K562 (cell line): Measurements from ENCODE around the gene NDUFAF8. TPM values are rescaled to one million over a fixed set of nuclear protein-coding genes. Genes with fewer than 3 reads are reported as not detected.

Experiments used
- ASH1L ChIP-seq: fragments of 450-650 bp; IDR thresholded peaks from 2 replicates; pipeline ENCODE4 v1.6.1; 2018; ENCODE audit warnings: borderline replicate concordance, mild to moderate bottlenecking, low read depth; ENCODE audit not compliant: partially characterized antibody
- ELK3 ChIP-seq: fragments of 450-650 bp; formaldehyde crosslinking; IDR thresholded peaks from 2 replicates; pipeline ENCODE4 v1.4.0; 2020; ENCODE audit warnings: mild to moderate bottlenecking
- FOXJ3 ChIP-seq: sonication (generic); formaldehyde crosslinking; IDR thresholded peaks from 2 replicates; pipeline ENCODE4 v1.4.0; 2020; ENCODE audit warnings: mild to moderate bottlenecking, missing genetic modification reagents
- LARP7 ChIP-seq: fragments of 450-650 bp; IDR thresholded peaks from 2 replicates; pipeline ENCODE4 v1.6.1; 2016
- MBD2 ChIP-seq: sonication (generic); IDR thresholded peaks from 2 replicates; pipeline ENCODE4 v1.6.1; 2016; ENCODE audit warnings: low read depth, borderline replicate concordance
- NFE2 ChIP-seq: IDR thresholded peaks from 2 replicates; pipeline ENCODE4 v1.6.1; 2014; ENCODE audit warnings: antibody characterized with exemption, low read depth
- PHB ChIP-seq: fragments of 250-450 bp; sonication (Bioruptor Pico); IDR thresholded peaks from 2 replicates; pipeline ENCODE4 v1.5.0; 2021
- TCF7L2 ChIP-seq: fragments of 150-350 bp; IDR thresholded peaks from 2 replicates; pipeline ENCODE4 v1.6.1; 2016; ENCODE audit warnings: low read depth, mild to moderate bottlenecking, low read length, moderate library complexity
- THAP12 ChIP-seq: fragments of 250-450 bp; sonication (Bioruptor Pico); IDR thresholded peaks from 2 replicates; pipeline ENCODE4 v1.9.0; 2021; ENCODE audit warnings: mild to moderate bottlenecking, inconsistent platforms
- ZBTB2 ChIP-seq: fragments of 450-650 bp; IDR thresholded peaks from 2 replicates; pipeline ENCODE4 v1.6.1; 2016; ENCODE audit warnings: antibody characterized with exemption
- ZBTB40 ChIP-seq, 2 experiments: fragments of 450-650 bp in 1 of 2; sonication (generic) in 1 of 2; formaldehyde crosslinking in 1 of 2; IDR thresholded peaks; 2 replicates each; pipeline versions ENCODE4 v1.7.1 to v1.9.0; 2016 to 2022; ENCODE audit warnings: inconsistent platforms in 1 of 2, mild to moderate bottlenecking in 1 of 2, missing genetic modification reagents in 1 of 2
- polyA plus RNA-seq, 8 experiments: library from polyadenylated mRNA; depleted of rRNA in 4 of 8; stranded (reverse) in 5 of 8; unstranded in 3 of 8; fragments of >200 nt; fragmentation: Nextera tagmentation in 2 of 8; fragmentation: Illumina TruSeq in 1 of 8; extraction: Ambion mirVana in 2 of 8; extraction: Trizol in 1 of 8; gene quantifications; 2 replicates each; pipeline versions ENCODE4 v1.2.1 to v1.2.3, GENCODE V29; 2011 to 2014; ENCODE audit warnings: inconsistent platforms in 1 of 8, missing spikeins in 1 of 8
- total RNA-seq, 7 experiments: library from RNA; depleted of rRNA in 6 of 7; stranded (reverse); fragments of >200 nt in 6 of 7; fragmentation: Illumina TruSeq in 2 of 7; extraction: Trizol in 2 of 7; gene quantifications; 2 replicates each; pipeline versions ENCODE4 v1.2.1 to v1.2.3, GENCODE V29; 2011 to 2021; ENCODE audit warnings: low replicate concordance in 1 of 7

NDUFAF8 gene
- total and polyA plus RNA-seq, 9 of the 15 experiments (the other 6 are each of a cell fraction or from before 2014, with no cell fraction given) = 13.5 to 144 (median 90.0) TPM

- no peak for TF ChIP-seq NFE2
- TF ChIP-seq ZBTB40 (IDR thresholded peaks at IDR 0.05) = peak; percentile 96
- no peak for TF ChIP-seq ZBTB40 (CRISPR knock-in tag; IDR thresholded peaks at IDR 0.05)
- peak; percentile 100 for TF ChIP-seq MBD2
- 0 out of 2 replicates have a peak, but pooled peaks have one; percentile 10 for TF ChIP-seq ELK3
- no peak for TF ChIP-seq ZBTB2
- no peak for TF ChIP-seq PHB (CRISPR knock-in tag)
- TF ChIP-seq LARP7 = no peak
- TF ChIP-seq ASH1L = peak; percentile 100
- peak; percentile 66 for TF ChIP-seq TCF7L2
- no peak for TF ChIP-seq FOXJ3 (CRISPR knock-in tag)
- peak; percentile 61; the same call in 1 of the 2 replicates for TF ChIP-seq THAP12 (CRISPR knock-in tag)
These were observed at the start of gene NDUFAF8, which contains the start of gene TEPSIN (continued) for GRCh38 chr17:81238815-81239713.
